DOHH2 (cell line): ENCODE data around the gene DOCK8.

Experiments used
- H3F3A ChIP-seq: fragments of 200-600 bp; sonication (generic), shearing (Covaris generic); 2 replicates; pipeline ENCODE4 v1.6.0; 2016; ENCODE audit warnings: antibody characterized with exemption, mild to moderate bottlenecking; ENCODE audit not compliant: control insufficient read depth, insufficient read depth
- H3K27ac ChIP-seq: fragments of 200-600 bp; sonication (generic); 2 replicates; pipeline ENCODE4 v1.5.1; 2014; ENCODE audit warnings: low read depth, mild to moderate bottlenecking, low read length, moderate library complexity
- H3K27me3 ChIP-seq: fragments of 200-600 bp; sonication (generic); 2 replicates; pipeline ENCODE4 v1.6.1; 2014; ENCODE audit warnings: mild to moderate bottlenecking, low read length, mixed read lengths; ENCODE audit not compliant: control insufficient read depth
- H3K36me3 ChIP-seq: fragments of 200-600 bp; sonication (generic); 2 replicates; pipeline ENCODE4 v1.6.1; 2014; ENCODE audit warnings: mild to moderate bottlenecking, low read length, moderate library complexity, mixed read lengths; ENCODE audit not compliant: control insufficient read depth
- H3K4me1 ChIP-seq: fragments of 200-600 bp; sonication (generic); 2 replicates; pipeline ENCODE4 v1.6.1; 2014; ENCODE audit warnings: mild to moderate bottlenecking, low read length, mixed read lengths; ENCODE audit not compliant: control insufficient read depth
- H3K4me2 ChIP-seq: fragments of 200-600 bp; sonication (generic); 2 replicates; pipeline ENCODE4 v1.6.0; 2014; ENCODE audit warnings: mild to moderate bottlenecking, low read length, moderate library complexity
- H3K4me3 ChIP-seq: fragments of 200-600 bp; sonication (generic); 2 replicates; pipeline ENCODE4 v1.5.1; 2014; ENCODE audit warnings: mild to moderate bottlenecking, low read length, mixed read lengths
- H3K79me2 ChIP-seq: fragments of 200-600 bp; sonication (generic); 2 replicates; pipeline ENCODE4 v1.6.1; 2014; ENCODE audit warnings: mild to moderate bottlenecking, low read length, mixed read lengths; ENCODE audit not compliant: control insufficient read depth
- H3K9me2 ChIP-seq: fragments of 200-600 bp; sonication (generic); replicated peaks from 2 replicates; pipeline ENCODE4 v1.6.1; 2014; ENCODE audit warnings: mild to moderate bottlenecking, low read length, mixed read lengths; ENCODE audit not compliant: control insufficient read depth
- H3K9me3 ChIP-seq: fragments of 200-600 bp; sonication (generic); 2 replicates; pipeline ENCODE4 v1.6.1; 2014; ENCODE audit warnings: antibody characterized with exemption, low read length, mixed read lengths; ENCODE audit not compliant: control insufficient read depth, insufficient read depth
- H4K20me1 ChIP-seq: fragments of 200-600 bp; sonication (generic); 2 replicates; pipeline ENCODE4 v1.6.0; 2014; ENCODE audit warnings: low read depth, mild to moderate bottlenecking, antibody characterized with exemption, low read length, moderate library complexity; ENCODE audit not compliant: control insufficient read depth, insufficient read depth
- EZH2phosphoT487 ChIP-seq: fragments of 200-600 bp; sonication (generic); IDR thresholded peaks from 2 replicates; pipeline ENCODE4 v1.6.1; 2017; ENCODE audit warnings: borderline replicate concordance, mild to moderate bottlenecking, antibody characterized with exemption, low read length, moderate library complexity, mixed read lengths
- TF ChIP-seq, protein P1 (sequence below): fragments of 200-600 bp; sonication (generic); IDR thresholded peaks from one replicate; pipeline ENCODE4 v1.5.1; 2014; ENCODE audit warnings: antibody characterized with exemption, mild to moderate bottlenecking, low read depth, low read length; ENCODE audit not compliant: poor library complexity, severe bottlenecking

The DOCK8 gene

DNA sequence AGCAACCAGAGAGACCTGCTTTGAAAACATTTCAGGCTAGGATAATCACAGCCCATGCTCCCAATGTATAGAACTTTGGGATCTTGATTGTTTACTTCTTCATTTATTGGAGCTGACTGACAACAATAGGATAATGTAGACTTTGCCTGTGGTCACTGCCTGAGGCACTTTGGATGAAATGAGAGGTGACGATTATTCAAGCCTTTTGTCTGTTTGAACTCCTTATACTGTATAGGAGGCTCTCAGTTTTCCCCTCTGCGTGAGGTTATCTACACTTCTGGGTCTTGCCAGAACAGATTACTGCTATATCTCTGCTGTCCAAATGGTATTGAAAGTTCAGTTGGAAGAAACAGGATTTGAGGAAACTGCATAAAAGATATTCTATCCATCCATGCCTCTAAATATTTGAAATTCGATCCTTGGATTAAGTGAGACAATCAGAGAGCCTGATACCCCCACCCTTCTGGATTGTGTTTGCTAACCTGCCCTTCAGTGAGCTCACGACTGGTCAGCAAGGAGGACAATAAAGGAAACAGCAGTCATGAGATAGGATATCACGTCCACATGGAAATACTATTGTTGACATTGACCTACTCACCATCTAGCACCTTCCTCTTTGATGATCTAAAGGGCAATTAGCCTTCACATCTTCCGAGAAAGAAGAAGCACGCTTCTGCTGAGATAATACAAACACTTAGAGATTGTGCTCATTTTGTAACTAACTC lies 98.1 kb downstream of the DOCK8 start:
- no peak overlapping the region for H3K27ac ChIP-seq
- H3K36me3 ChIP-seq = peaks cover 57% of the 10 kb centered on the region
- no peaks in the 10 kb centered on the region for H3K79me2 ChIP-seq
- H3K9me3 ChIP-seq = no peaks in the 10 kb centered on the region
- H3K4me1 ChIP-seq = no peaks in the 10 kb centered on the region
- H3K4me3 ChIP-seq = no peak overlapping the region
- no peaks in the 10 kb centered on the region for H3K9me2 ChIP-seq
- no peaks in the 10 kb centered on the region for H3F3A ChIP-seq
- TF ChIP-seq, protein P1, sequence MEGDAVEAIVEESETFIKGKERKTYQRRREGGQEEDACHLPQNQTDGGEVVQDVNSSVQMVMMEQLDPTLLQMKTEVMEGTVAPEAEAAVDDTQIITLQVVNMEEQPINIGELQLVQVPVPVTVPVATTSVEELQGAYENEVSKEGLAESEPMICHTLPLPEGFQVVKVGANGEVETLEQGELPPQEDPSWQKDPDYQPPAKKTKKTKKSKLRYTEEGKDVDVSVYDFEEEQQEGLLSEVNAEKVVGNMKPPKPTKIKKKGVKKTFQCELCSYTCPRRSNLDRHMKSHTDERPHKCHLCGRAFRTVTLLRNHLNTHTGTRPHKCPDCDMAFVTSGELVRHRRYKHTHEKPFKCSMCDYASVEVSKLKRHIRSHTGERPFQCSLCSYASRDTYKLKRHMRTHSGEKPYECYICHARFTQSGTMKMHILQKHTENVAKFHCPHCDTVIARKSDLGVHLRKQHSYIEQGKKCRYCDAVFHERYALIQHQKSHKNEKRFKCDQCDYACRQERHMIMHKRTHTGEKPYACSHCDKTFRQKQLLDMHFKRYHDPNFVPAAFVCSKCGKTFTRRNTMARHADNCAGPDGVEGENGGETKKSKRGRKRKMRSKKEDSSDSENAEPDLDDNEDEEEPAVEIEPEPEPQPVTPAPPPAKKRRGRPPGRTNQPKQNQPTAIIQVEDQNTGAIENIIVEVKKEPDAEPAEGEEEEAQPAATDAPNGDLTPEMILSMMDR = no peak
- TF ChIP-seq EZH2phosphoT487 = no peak
- H3K4me2 ChIP-seq = no peak overlapping the region
- no peaks in the 10 kb centered on the region for H4K20me1 ChIP-seq
- no peaks in the 10 kb centered on the region for H3K27me3 ChIP-seq

DNA sequence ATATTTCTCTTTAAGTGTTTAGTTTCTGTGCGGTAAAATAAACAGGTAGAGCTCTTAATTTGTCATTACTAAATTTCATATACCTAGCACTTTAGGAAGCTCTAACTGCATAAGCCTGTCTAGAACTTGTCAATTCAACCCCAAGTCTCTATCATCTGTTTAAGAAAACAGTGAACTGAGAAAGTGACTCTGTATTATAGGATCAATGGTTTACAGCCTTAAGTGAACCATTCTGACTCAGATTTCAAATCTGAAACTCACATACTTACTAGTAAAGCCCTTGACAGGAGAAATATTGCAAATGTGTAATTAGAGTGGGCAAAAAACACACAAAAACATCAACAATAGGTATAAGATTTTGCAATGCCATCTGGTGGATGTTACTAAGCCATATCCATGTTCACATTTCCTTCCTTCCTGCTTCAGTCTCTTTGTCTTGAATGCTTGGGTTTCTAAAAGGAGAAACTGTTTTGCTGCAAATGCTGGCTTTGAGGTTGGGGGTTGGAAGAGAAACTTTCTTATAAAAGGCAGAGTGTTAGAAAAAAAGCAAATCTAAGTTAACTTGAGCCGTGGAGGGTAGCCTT lies 101.8 kb downstream of the DOCK8 start:
- Histone ChIP-seq H3K4me3 (no peak overlapping the region), H3K9me2 (no peaks in the 10 kb centered on the region), H3K4me2 (no peak overlapping the region), H3F3A (no peaks in the 10 kb centered on the region), H3K27me3 (no peaks in the 10 kb centered on the region), H4K20me1 (no peaks in the 10 kb centered on the region), H3K4me1 (no peaks in the 10 kb centered on the region), H3K27ac (no peak overlapping the region), H3K9me3 (no peaks in the 10 kb centered on the region), H3K36me3 (peaks cover 52% of the 10 kb centered on the region), H3K79me2 (no peaks in the 10 kb centered on the region)
- TF ChIP-seq, protein P1 = peak; percentile 24
- TF ChIP-seq EZH2phosphoT487 = no peak

DNA sequence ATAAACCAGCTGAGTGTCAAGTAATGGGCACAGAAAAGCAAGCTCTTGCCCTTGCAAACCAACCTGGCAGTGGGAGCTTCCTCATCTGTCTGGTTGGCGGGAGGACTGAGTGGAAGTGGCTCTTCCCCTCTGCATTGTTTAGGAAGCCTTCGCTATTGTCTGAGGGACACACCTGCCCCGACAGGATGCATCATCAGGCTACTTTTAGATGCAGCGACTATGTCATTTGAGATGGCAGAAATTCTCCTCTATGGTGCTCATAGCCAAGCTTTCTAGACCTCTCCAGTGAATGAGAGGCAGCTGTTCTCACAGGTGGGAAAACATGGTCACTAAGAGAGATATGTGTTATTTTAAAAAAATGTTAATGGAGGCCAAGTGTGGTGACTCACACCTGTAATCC lies 104.0 kb downstream of the DOCK8 start:
- H4K20me1 ChIP-seq = no peaks in the 10 kb centered on the region
- H3K9me3 ChIP-seq = no peaks in the 10 kb centered on the region
- H3K9me2 ChIP-seq = no peaks in the 10 kb centered on the region
- H3K4me2 ChIP-seq = no peak overlapping the region
- no peaks in the 10 kb centered on the region for H3F3A ChIP-seq
- peaks cover 34% of the 10 kb centered on the region for H3K36me3 ChIP-seq
- no peaks in the 10 kb centered on the region for H3K79me2 ChIP-seq
- H3K27ac ChIP-seq = no peak overlapping the region
- H3K4me3 ChIP-seq = no peak overlapping the region
- no peaks in the 10 kb centered on the region for H3K27me3 ChIP-seq
- TF ChIP-seq EZH2phosphoT487 = no peak
- TF ChIP-seq, protein P1 = no peak
- H3K4me1 ChIP-seq = no peaks in the 10 kb centered on the region
